NCI-H128 (cell line): ENCODE data around the gene CHST2.
"Not testable (repeated sequence)": the region's sequence is repeated elsewhere in the genome, so short reads cannot be mapped to it uniquely, and the experiment has no call there.

Experiments
- DNase-seq: peaks from one replicate; lab custom pipeline; 2025; ENCODE audit not compliant: unreplicated experiment; lab: John Stamatoyannopoulos, UW

The CHST2 gene, protein sequence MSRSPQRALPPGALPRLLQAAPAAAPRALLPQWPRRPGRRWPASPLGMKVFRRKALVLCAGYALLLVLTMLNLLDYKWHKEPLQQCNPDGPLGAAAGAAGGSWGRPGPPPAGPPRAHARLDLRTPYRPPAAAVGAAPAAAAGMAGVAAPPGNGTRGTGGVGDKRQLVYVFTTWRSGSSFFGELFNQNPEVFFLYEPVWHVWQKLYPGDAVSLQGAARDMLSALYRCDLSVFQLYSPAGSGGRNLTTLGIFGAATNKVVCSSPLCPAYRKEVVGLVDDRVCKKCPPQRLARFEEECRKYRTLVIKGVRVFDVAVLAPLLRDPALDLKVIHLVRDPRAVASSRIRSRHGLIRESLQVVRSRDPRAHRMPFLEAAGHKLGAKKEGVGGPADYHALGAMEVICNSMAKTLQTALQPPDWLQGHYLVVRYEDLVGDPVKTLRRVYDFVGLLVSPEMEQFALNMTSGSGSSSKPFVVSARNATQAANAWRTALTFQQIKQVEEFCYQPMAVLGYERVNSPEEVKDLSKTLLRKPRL

GRCh38 chr3:143119009-143119914 is at the start of gene CHST2:
TSS of gene CHST2 (plus strand) at chr3:143119771. CDS start at chr3:143120817, 1,046 bp downstream.
- peak; percentile 44 for DNase-seq

DNA sequence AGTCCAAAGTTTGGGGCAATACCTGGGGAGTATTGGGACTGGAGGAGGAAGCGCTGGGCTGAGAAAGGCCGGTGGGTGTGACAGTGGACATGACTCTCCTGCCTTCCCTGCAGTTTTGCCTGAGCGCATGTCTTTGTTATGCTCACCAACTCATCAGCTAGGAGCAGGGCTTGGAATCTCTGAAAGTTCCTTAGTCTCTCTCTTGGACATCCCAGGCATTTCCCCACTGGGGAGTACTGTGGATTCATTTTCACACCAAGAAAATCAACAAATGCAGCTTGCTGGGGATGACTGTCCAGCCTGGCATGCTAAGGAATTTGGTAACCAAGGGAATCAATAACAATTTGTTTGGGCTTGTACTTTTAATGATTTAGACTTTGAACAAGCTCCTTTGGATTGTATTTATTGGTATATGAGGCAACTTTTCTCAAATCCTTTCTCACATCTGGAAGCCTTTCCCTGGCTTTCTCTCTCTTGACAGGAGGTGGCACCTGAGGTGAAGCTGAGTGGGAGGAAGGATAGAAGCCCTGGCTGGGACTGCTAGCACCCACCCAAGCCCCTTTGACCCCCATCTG is 48.5 kb upstream of the CHST2 start:
- no peak for DNase-seq

DNA sequence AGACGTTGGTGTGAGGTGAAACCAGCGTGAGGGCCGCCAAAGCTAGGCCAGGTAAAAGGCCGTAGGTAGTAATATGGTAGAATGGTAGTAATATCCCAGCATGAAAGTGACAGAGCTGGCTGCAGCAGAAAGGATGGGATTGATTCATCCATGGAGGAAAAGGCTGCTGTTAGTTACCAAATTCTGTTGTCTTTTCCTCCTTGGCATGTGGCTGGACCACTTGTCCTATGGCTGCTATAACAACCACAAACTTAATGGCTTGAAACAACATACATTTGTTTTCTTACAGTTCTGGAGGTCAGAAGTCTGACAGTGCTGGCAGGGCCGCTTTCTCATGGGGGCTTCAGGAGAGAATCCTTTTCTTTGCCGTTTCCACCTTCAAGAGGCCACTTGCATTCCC is 47.8 kb upstream of the CHST2 start:
- no peak for DNase-seq

GRCh38 chr3:143072298-143073020 is 47.1 kb upstream of the CHST2 start:
- not testable (repeated sequence) for DNase-seq

DNA sequence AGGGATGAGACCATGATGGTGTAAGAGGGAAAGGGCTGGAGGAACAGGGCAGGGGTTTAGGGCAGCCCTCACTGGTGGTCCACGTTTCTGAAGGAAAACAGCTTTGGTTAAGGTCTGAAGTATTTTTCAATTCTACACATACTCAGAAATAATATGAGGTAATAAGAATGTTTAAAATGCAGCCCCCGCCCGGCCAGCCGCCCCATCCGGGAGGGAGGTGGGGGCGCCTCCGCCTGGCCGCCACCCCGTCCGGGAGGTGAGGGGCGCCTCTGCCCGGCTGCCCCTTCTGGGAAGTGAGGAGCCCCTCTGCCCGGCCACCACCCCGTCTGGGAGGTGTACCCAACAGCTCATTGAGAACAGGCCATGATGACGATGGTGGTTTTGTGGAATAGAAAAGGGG is 46.0 kb upstream of the CHST2 start:
- DNase-seq = not testable (repeated sequence)

GRCh38 chr3:143073983-143074382 is 45.6 kb upstream of the CHST2 start:
- not testable (repeated sequence) for DNase-seq

DNA sequence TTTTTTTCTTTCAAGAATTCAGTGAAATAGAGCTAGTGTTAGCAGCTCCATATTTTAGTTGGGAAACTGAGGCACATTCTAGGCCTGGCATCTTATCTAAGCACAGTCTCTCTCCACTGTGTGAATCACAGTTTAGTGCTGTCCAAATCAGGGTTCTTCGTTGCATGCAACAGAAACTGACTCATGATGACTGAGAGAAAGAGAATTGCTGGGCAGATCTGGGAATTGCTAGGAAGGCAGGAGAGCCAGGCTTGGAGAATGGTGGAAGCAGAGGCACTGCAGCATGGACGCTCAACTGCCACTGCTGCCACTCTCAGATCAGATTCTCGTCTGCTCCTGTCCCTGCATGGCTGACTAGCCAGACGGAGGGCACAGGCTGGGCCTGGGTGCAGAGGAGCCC is 40.7 kb upstream of the CHST2 start:
- DNase-seq = no peak

- DNase-seq = no peak
Observed at GRCh38 chr3:143080196-143080595, 39.4 kb upstream of the CHST2 start.

- no peak for DNase-seq
Observed at GRCh38 chr3:143081365-143081764, 38.2 kb upstream of the CHST2 start.

- no peak for DNase-seq
Observed at GRCh38 chr3:143081844-143082778, 37.5 kb upstream of the CHST2 start.

DNA sequence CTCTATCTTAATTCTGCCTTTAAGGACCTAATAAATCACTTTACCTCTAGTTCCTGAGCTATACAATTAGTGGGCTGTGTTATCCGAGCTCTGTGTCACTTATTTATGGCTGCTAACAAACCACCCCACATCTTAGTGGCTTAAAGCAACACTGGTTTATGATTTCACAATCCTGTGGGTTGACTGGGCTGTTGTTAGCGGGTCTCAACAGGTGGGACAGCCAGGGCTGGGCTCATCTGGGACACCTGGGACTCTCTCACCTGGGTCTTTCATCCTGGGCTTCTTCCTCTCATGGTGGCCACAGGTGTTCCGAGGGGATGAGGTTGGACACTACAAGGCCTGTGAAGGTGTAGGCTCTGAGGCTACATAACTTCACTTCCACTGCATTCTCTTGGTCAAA is 35.8 kb upstream of the CHST2 start:
- DNase-seq = no peak

- no peak for DNase-seq
Observed at GRCh38 chr3:143084856-143085731, 34.5 kb upstream of the CHST2 start.

DNA sequence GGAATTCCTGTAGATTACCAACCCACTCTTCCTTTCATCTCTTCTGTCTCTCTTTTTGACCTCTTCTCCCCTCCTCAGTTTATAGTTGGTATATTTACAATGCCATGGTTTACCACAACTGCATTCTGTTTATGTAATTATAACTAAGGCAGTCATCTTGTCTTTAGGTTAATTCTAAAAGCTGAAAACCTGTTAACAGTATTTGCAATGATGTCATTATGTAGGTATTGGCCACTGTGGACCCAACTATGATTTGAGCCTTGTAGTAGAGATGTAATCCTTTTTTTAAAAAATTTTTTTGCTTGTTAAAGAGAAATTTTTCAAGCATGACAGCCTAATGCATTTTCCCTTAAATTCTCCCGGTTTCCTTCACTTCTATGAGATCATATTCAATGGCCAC is 30.7 kb upstream of the CHST2 start:
- DNase-seq = no peak

DNA sequence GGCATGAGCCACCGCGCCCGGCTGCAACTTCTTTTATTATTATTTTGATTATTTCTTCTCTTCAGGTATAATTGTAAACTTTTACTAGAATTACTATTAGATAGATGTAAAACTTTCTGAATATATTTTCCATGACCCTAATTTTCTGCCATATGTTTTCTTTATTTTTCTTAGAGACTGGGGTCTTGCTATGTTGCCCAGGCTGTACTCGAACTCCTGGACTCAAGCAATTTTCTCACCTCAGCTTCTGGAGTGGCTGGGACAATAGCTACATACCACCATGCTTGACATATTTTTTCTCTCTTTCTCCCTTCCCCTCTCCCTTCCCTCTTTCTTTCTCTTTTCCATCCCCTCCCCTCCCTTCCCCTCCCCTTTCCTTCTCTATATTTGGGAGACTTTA is 29.6 kb upstream of the CHST2 start:
- DNase-seq = no peak

DNA sequence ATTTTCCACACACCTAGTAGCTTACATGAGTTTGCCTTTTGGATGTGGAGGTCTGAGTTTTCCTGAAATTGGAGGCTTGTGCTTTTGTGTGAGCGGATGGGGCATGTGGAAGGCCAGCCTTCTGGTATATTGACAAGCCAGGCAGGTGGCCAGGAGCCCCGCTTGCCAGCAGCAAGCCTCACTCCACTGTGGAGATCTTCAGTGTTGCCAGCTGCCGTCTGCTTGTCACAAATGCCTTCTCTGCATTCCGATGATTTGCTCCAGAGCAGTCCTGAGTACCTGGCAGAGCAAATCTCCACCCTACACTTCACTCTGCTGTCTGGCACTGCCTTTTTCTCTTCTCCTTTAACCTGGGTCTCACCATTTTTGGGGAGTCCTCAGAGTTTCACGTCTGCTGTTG is 29.1 kb upstream of the CHST2 start:
- no peak for DNase-seq

DNA sequence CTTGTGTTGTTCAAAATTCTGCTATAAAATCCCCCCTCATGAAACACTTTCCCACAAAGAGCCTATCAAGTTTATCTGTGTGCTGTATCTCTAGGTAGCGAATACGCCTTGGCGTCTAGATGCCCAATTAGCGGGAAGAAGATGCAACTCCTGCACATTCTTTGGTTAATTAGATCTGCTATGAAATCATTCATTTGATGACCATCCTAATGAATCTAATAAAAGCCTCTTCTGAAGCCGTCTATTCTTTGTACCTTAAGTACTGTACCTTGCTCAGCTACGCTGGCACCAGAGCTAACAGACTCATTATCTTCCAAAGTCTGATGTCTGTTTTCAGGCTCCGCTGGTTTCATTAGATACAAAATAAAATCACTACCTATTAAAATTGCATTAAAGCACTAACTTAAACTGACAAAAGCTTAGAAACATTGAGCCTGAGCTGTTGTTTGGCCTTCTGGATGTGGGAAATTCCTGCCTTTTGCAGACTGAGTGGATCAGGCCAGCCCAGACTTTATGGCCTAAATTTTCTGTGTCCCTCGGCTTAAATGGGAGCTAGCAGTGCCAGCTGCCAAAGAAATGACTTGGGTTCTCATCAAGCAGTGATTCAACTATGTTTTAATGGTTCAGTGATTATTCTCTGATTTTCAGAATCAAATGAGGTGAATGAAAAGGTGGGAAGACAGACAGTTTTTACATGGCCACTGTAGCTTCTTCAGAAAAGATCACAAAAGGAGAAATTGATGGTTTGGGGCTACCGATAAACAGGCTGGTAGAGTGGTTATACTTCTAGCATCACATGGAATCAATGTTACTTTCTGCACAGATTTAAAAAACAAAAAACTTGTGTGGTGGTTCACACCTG is 28.4 kb upstream of the CHST2 start:
- DNase-seq = no peak

GRCh38 chr3:143092191-143092590 is 27.4 kb upstream of the CHST2 start:
- no peak for DNase-seq

GRCh38 chr3:143095813-143096212 is 23.8 kb upstream of the CHST2 start:
- no peak for DNase-seq
